Transverse colon (tissue), 4 donors: ENCODE measurements around the gene TOLLIP.

Experiments
- POLR2A ChIP-seq: fragments of 450-650 bp; IDR thresholded peaks from one replicate; pipeline ENCODE4 v1.6.1; 2016; ENCODE audit warnings: antibody characterized with exemption, mild to moderate bottlenecking, moderate library complexity
- POLR2AphosphoS5 ChIP-seq, 3 donors: sonication (generic); formaldehyde crosslinking; IDR thresholded peaks; one replicate each; pipeline ENCODE4 v1.6.1; 2016; ENCODE audit warnings: antibody characterized with exemption in 3 of 3
- TF ChIP-seq, protein P1 (sequence below), 5 experiments: fragments of 200-600 bp in 3 of 5; fragments of 450-650 bp in 2 of 5; sonication (generic) in 3 of 5; IDR thresholded peaks; 1 replicate in 2 of 5; 2 replicates in 3 of 5; pipeline ENCODE4 v1.5.1; 2016 to 2017; ENCODE audit warnings: antibody characterized with exemption in 5 of 5, inconsistent platforms in 3 of 5, mild to moderate bottlenecking in 2 of 5, moderate library complexity in 1 of 5

- TF ChIP-seq POLR2A = no peak
- TF ChIP-seq, protein P1, sequence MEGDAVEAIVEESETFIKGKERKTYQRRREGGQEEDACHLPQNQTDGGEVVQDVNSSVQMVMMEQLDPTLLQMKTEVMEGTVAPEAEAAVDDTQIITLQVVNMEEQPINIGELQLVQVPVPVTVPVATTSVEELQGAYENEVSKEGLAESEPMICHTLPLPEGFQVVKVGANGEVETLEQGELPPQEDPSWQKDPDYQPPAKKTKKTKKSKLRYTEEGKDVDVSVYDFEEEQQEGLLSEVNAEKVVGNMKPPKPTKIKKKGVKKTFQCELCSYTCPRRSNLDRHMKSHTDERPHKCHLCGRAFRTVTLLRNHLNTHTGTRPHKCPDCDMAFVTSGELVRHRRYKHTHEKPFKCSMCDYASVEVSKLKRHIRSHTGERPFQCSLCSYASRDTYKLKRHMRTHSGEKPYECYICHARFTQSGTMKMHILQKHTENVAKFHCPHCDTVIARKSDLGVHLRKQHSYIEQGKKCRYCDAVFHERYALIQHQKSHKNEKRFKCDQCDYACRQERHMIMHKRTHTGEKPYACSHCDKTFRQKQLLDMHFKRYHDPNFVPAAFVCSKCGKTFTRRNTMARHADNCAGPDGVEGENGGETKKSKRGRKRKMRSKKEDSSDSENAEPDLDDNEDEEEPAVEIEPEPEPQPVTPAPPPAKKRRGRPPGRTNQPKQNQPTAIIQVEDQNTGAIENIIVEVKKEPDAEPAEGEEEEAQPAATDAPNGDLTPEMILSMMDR (IDR thresholded peaks at IDR 0.05) = no peak
- no peak for TF ChIP-seq POLR2AphosphoS5 (IDR thresholded peaks at IDR 0.05)
Observed at GRCh38 chr11:1257916-1258315, 51.5 kb downstream of the TOLLIP start.
